COR-L47 (cell line): ENCODE data around the gene DCAF7.

Experiments
- DNase-seq: peaks from one replicate; lab custom pipeline; 2025; lab: John Stamatoyannopoulos, UW

DCAF7 gene

GRCh38 chr17:63588797-63589196, 38.5 kb downstream of the DCAF7 start:
- DNase-seq = no peak

GRCh38 chr17:63589646-63590045, 39.4 kb downstream of the DCAF7 start:
- no peak for DNase-seq

- DNase-seq = no peak
These were observed 42.5 kb downstream of the DCAF7 start for GRCh38 chr17:63592797-63593196.

GRCh38 chr17:63595132-63595531, 44.9 kb downstream of the DCAF7 start:
- no peak for DNase-seq

GRCh38 chr17:63596856-63597586, 46.7 kb downstream of the DCAF7 start:
- no peak for DNase-seq

GRCh38 chr17:63598281-63598680, 48.0 kb downstream of the DCAF7 start:
- no peak for DNase-seq

- peak; percentile 68 for DNase-seq
These were observed 50.5 kb downstream of the DCAF7 start, which contains the start of gene TACO1 for GRCh38 chr17:63600569-63601438. Gene TACO1 (plus strand): TSS chr17:63600895. CDS start chr17:63601084, 189 bp downstream.

- DNase-seq = no peak
These were observed 51.4 kb downstream of the DCAF7 start for GRCh38 chr17:63601439-63602371.

GRCh38 chr17:63609816-63610573, 59.7 kb downstream of the DCAF7 start:
- DNase-seq = no peak

GRCh38 chr17:63610854-63611253, 60.6 kb downstream of the DCAF7 start:
- no peak for DNase-seq

- DNase-seq = no peak
These were observed 61.1 kb downstream of the DCAF7 start for GRCh38 chr17:63611354-63611753.

GRCh38 chr17:63613663-63614062, 63.4 kb downstream of the DCAF7 start:
- no peak for DNase-seq

- DNase-seq = no peak
These were observed 71.0 kb downstream of the DCAF7 start for GRCh38 chr17:63621229-63621683.

GRCh38 chr17:63621684-63622573, 71.7 kb downstream of the DCAF7 start, which contains the start of gene MAP3K3:
Gene MAP3K3 (plus strand): TSS chr17:63622417. CDS start chr17:63622760, 343 bp downstream.
- peak; percentile 100 for DNase-seq

GRCh38 chr17:63622574-63623390, 72.5 kb downstream of the DCAF7 start:
- DNase-seq = peak; percentile 26

GRCh38 chr17:63623786-63624530, 73.7 kb downstream of the DCAF7 start:
- DNase-seq = no peak

- no peak for DNase-seq
These were observed 74.2 kb downstream of the DCAF7 start for GRCh38 chr17:63624531-63624880.

GRCh38 chr17:63626551-63627180, 76.4 kb downstream of the DCAF7 start:
- DNase-seq = no peak
